Sciatic nerve (tissue), 2 donors: ENCODE data around the gene SLC51B. TPM values are rescaled to one million over a fixed set of nuclear protein-coding genes. Genes with fewer than 3 reads are reported as not detected.
"Not testable (repeated sequence)": the region's sequence is repeated elsewhere in the genome, so short reads cannot be mapped to it uniquely, and the experiment has no call there.

ENCODE experiments used
- ATAC-seq: fragments of 200-7000 bp; cut with Tn5 transposase; one replicate; pipeline ENCODE4 v1.9.1; 2020; ENCODE audit warnings: mild to moderate bottlenecking, moderate library complexity
- DNase-seq: peaks from one replicate; pipeline ENCODE4 v3.0.0-alpha.2; 2020; ENCODE audit warnings: low spot score
- intact Hi-C: fragments of 100-400 bp; cut with DNase I; formaldehyde crosslinking; loops from one replicate; pipeline ENCODE4 v1.14.2; 2022
- total RNA-seq: library from RNA; stranded (reverse); fragmentation: NEBNext Ultra II Directional; extraction: Animal tissue kit (Norgen Biotek cat#: 25700); gene quantifications from one replicate; pipeline ENCODE4 v1.2.1, GENCODE V29; 2021
- donor health status: DM: no; HTN: no; CAD: no.
- donor health status: DM: no; HTN: no; CAD: no.

Gene SLC51B
- total RNA-seq = 0.53 TPM

- ATAC-seq (peak; percentile 81), DNase-seq (no peak)
- intact Hi-C loops = loop anchor here (5.0 kb wide), 1 partner anchor 1677 kb away; no protein-coding TSS in a partner anchor
These were observed at the start of gene SLC51B for GRCh38 chr15:65044724-65045481. Gene SLC51B, plus strand, starts transcription at chr15:65045387. Its CDS starts 4,618 bp downstream, at chr15:65050005.

GRCh38 chr15:64997066-64997465 lies 48.1 kb upstream of the SLC51B start:
- DNase-seq = no peak
- intact Hi-C loops = no loop called here

GRCh38 chr15:64997745-64998375 lies 47.3 kb upstream of the SLC51B start:
- ATAC-seq = no peak
- intact Hi-C loops = no loop called here
- DNase-seq = no peak

More at GRCh38 chr15:64997066-64997465, 48.1 kb upstream of the SLC51B start:
- ATAC-seq = no peak

GRCh38 chr15:65004993-65005392 lies 40.2 kb upstream of the SLC51B start:
- intact Hi-C loops = no loop called here
- ATAC-seq (no peak), DNase-seq (no peak)

- intact Hi-C loops = no loop called here
- ATAC-seq = no peak
- no peak for DNase-seq
These were observed 38.3 kb upstream of the SLC51B start for GRCh38 chr15:65006876-65007275.

- ATAC-seq (peak; percentile 57), DNase-seq (no peak)
- intact Hi-C loops = no loop called here
These were observed 36.2 kb upstream of the SLC51B start for GRCh38 chr15:65008983-65009382.

GRCh38 chr15:65011198-65011597 lies 34.0 kb upstream of the SLC51B start:
- DNase-seq, ATAC-seq, intact Hi-C loops: not testable (repeated sequence)

GRCh38 chr15:65020419-65020818 lies 24.8 kb upstream of the SLC51B start:
- ATAC-seq (no peak), DNase-seq (no peak)
- intact Hi-C loops = no loop called here

GRCh38 chr15:65021488-65021887 lies 23.7 kb upstream of the SLC51B start:
- intact Hi-C loops = no loop called here
- ATAC-seq (no peak), DNase-seq (no peak)

- DNase-seq = no peak
- ATAC-seq = no peak
- intact Hi-C loops = no loop called here
These were observed 18.4 kb upstream of the SLC51B start for GRCh38 chr15:65026756-65027155.

- DNase-seq (no peak), ATAC-seq (no peak)
- intact Hi-C loops = no loop called here
These were observed 17.6 kb upstream of the SLC51B start for GRCh38 chr15:65027593-65027992.

- intact Hi-C loops = no loop called here
- no peak for ATAC-seq
- DNase-seq = no peak
These were observed 16.8 kb upstream of the SLC51B start for GRCh38 chr15:65028338-65028737.

- intact Hi-C loops = no loop called here
- ATAC-seq (peak; percentile 95), DNase-seq (peak; percentile 97)
These were observed 16.1 kb upstream of the SLC51B start, which contains the start of gene MTFMT for GRCh38 chr15:65028921-65029735. Gene MTFMT, minus strand, starts transcription at chr15:65029639. Its CDS starts 26 bp downstream, at chr15:65029613.

GRCh38 chr15:65029736-65030208 lies 15.4 kb upstream of the SLC51B start:
- intact Hi-C loops = no loop called here
- no peak for ATAC-seq

GRCh38 chr15:65032801-65033537 lies 12.2 kb upstream of the SLC51B start:
- DNase-seq = no peak
- peak; percentile 60 for ATAC-seq
- intact Hi-C loops = no loop called here

More at GRCh38 chr15:65029736-65030208, 15.4 kb upstream of the SLC51B start:
- DNase-seq = no peak

- intact Hi-C loops = no loop called here
- no peak for DNase-seq
- ATAC-seq = peak; percentile 71
These were observed 11.4 kb upstream of the SLC51B start for GRCh38 chr15:65033659-65034269.

- intact Hi-C loops = no loop called here
- ATAC-seq = no peak
- no peak for DNase-seq
These were observed 10.5 kb upstream of the SLC51B start for GRCh38 chr15:65034719-65035118.

- DNase-seq (no peak), ATAC-seq (no peak)
- intact Hi-C loops = no loop called here
These were observed 7.9 kb upstream of the SLC51B start for GRCh38 chr15:65037309-65037708.
